T47D (cell line): ENCODE measurements around the gene LSM3.
A peak's percentile ranks its signal among the peaks of the same experiment; 100 is the strongest.

Experiments used
- DNase-seq, 2 experiments: peaks; one replicate each; pipeline versions ENCODE4 v3.0.0 to v3.0.0-alpha.2; 2011 to 2012; ENCODE audit warnings: low read depth in 1 of 2, low spot score in 1 of 2
- JUND ChIP-seq: IDR thresholded peaks from 2 replicates; pipeline ENCODE4 v1.6.1; 2012; ENCODE audit warnings: low read depth
- in situ Hi-C: cut with HindIII; loops from 2 replicates; pipeline ENCODE4 v1.10.0; 2016; ENCODE audit warnings: low sequenced_read_pairs, low pct_unique_long_range_greater_than_20kb

LSM3 gene

GRCh38 chr3:14145670-14146380 lies 32.8 kb upstream of the LSM3 start:
- in situ Hi-C loops, result no loop called here
- TF ChIP-seq JUND, result no peak
- no peak for DNase-seq

- in situ Hi-C loops, result no loop called here
- no peak for TF ChIP-seq JUND
- DNase-seq, result no peak
These were observed 32.1 kb upstream of the LSM3 start for GRCh38 chr3:14146381-14147065.

DNA sequence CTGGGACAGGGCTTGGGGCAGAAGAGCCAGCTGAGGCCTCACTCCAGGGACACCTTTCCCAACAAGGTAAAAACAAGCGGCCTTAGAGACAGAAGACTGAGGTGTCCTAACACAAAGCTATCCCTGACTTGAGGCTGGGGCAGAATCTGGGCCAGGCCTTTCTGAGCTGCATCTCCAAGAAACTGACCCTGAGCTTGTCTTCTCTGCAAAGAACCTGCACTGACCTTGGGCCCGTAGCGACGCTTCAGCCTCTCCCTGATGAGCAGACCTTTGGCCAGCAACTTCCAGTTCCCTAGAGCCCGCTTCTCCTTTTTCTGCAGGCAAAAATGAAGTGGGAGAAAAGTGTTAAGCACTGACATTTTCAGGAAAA lies 31.6 kb upstream of the LSM3 start:
- in situ Hi-C loops, result no loop called here
- no peak for DNase-seq
- TF ChIP-seq JUND, result no peak

GRCh38 chr3:14147617-14148016 lies 31.0 kb upstream of the LSM3 start:
- in situ Hi-C loops, result no loop called here

DNA sequence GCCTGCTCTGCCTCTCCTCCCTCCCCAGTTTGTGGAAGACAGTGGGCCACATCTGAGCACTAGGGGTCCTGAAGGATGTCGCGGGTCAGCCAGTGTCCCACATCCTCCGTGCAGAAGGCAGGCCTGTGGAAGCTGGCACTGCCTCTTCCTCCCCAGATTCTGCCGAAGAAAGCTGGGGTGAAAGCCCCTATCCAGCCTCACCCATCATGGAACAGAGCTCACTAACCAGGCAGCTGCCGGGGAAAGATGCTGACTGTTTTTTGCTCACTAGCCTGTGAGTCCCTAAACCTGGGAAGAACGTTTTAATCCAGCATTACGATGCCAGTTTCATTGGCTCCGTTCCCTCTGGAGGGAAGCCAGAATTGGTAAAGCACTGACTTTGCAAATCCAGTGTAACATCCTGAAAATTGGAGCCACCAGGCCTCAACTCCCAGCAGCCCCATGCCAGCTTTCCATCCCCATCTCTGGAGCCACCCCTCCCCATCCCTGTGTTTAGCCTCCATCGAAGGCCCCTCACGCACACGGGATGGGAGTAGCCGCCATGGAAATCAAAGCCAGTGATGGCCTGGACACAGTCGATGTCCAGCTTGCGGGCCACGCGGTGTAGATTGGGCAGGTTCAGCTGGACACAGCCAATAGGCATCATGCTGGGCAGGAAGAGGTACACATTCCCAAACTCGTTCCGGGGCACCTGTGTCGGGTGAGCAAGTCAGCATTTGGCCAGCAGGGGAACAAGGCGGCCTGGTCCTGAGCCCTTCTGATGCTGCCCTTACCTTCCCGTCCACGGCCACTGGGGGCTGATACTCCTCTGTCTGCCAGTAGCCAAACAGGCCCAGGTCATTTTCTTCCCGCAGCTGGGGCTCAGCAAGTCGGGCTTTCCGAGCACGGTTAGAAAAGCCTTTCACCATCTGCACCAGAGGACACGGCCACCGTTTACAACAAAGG lies 30.3 kb upstream of the LSM3 start:
- peak in 1 of 2 experiments; percentile 52 for DNase-seq
- in situ Hi-C loops, result no loop called here
- no peak for TF ChIP-seq JUND

More at GRCh38 chr3:14147617-14148016, 31.0 kb upstream of the LSM3 start:
- DNase-seq, result no peak
- no peak for TF ChIP-seq JUND

DNA sequence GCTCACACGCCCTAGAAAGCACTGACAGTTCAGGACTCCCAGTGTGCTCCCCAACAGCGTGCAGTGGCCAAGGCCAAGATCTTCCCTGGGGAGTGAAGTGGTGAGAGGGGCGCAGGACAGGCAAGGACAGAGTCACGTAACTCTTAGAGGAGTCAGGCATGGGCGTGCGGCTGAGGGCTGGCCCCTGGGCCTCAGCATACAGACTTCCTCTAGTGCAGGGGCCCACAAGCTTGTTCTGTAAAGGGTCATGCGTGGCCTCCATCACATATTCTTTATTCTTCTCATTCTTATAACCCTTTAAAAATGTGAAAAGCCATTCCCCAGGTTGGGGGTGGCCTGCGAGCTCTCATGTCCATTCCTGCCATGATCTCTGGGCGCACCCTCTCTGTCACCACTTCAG lies 28.5 kb upstream of the LSM3 start:
- no peak for TF ChIP-seq JUND
- no peak for DNase-seq
- in situ Hi-C loops, result no loop called here

DNA sequence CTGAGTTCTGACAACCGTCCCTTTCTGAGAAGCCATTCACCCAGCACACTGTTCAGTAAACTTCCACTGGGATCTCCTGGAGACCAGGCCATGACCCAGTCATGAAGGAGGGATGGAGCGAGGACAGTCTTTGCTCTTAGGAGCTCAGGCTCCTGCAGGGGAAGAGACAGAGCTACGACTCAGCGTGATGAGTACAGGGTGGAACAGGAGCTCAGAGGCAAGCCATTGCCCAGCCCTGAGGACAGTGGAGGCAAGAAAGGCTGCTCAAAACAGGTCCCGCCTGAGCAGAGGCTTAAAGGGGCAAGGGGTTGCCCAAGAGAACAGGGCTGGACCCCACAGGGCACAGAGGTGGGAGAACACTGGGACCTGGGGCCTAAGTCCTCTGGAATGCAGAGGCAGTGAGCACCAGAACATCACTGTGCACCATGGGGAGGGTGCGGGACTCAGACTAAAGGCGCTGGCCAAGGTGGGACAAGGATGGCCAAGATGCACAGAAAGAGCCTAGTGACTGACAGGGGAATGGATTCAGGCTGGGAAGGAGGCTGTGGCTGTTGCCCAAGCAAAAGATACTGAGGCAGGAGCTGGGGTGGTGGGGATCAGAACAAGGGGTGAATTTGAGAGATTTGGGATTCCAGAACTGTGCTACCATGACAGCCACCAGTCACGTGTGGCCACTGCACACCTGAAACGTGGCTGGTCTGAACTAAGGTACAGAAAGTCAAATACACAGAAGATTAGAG lies 28.0 kb upstream of the LSM3 start:
- no peak for DNase-seq
- no peak for TF ChIP-seq JUND
- in situ Hi-C loops, result no loop called here

- in situ Hi-C loops, result no loop called here
- no peak for DNase-seq
- TF ChIP-seq JUND, result no peak
These were observed 27.0 kb upstream of the LSM3 start for GRCh38 chr3:14151471-14152083.

- TF ChIP-seq JUND, result no peak
- DNase-seq, result peak in 1 of 2 experiments; percentile 29
- in situ Hi-C loops, result no loop called here
These were observed 26.2 kb upstream of the LSM3 start for GRCh38 chr3:14152233-14152962.

GRCh38 chr3:14152963-14153355 lies 25.7 kb upstream of the LSM3 start:
- in situ Hi-C loops, result no loop called here
- no peak for TF ChIP-seq JUND
- no peak for DNase-seq

GRCh38 chr3:14153663-14154062 lies 25.0 kb upstream of the LSM3 start:
- no peak for DNase-seq
- in situ Hi-C loops, result no loop called here
- TF ChIP-seq JUND, result no peak
